A673 (cell line): ENCODE measurements around the gene EPHA4.

Source experiments
- EZH2 ChIP-seq: fragments of 200-600 bp; sonication (generic); IDR thresholded peaks from 2 replicates; pipeline ENCODE4 v1.6.1; 2017; ENCODE audit warnings: borderline replicate concordance, low read depth, mild to moderate bottlenecking, mixed read lengths, antibody characterized with exemption, low read length; ENCODE audit not compliant: poor library complexity, severe bottlenecking
- TF ChIP-seq, protein P1 (sequence below): fragments of 300-800, 200-600 bp; sonication (generic); conservative IDR thresholded peaks from 2 replicates; pipeline ENCODE4 v1.5.1; 2017; ENCODE audit warnings: low read depth, mild to moderate bottlenecking, antibody characterized with exemption, low read length, moderate library complexity, mixed read lengths

DNA sequence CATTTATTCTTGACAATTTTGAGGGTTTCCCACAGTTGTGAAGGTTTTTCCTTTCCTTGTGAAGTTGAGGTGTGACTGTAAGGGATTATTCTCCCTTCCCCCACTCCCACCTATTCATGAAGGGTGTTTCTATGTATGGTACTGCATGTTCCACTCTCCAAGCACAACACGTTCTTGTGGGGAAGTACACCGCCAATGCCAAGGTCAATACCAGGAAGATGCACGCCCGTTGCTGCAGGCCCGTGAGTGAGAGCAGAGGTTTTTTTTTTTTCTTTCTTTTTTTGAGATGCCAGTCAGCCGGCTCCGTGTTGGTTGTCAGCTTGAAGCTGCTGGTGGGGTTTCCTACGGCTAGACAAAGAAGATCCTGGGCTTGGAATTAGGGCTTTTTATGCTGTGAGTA lies 38.6 kb upstream of the EPHA4 start:
- TF ChIP-seq, protein P1, sequence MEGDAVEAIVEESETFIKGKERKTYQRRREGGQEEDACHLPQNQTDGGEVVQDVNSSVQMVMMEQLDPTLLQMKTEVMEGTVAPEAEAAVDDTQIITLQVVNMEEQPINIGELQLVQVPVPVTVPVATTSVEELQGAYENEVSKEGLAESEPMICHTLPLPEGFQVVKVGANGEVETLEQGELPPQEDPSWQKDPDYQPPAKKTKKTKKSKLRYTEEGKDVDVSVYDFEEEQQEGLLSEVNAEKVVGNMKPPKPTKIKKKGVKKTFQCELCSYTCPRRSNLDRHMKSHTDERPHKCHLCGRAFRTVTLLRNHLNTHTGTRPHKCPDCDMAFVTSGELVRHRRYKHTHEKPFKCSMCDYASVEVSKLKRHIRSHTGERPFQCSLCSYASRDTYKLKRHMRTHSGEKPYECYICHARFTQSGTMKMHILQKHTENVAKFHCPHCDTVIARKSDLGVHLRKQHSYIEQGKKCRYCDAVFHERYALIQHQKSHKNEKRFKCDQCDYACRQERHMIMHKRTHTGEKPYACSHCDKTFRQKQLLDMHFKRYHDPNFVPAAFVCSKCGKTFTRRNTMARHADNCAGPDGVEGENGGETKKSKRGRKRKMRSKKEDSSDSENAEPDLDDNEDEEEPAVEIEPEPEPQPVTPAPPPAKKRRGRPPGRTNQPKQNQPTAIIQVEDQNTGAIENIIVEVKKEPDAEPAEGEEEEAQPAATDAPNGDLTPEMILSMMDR: no peak
- no peak for TF ChIP-seq EZH2
